IMR-90 (cell line): ENCODE results near the gene PIAS4.

Source experiments
- CEBPB ChIP-seq: IDR thresholded peaks from 2 replicates; pipeline ENCODE4 v1.6.1; 2012; ENCODE audit warnings: low read depth, low read length, improper control_type of control experiment
- CTCF ChIP-seq: conservative IDR thresholded peaks from 2 replicates; pipeline ENCODE4 v1.5.1; 2012; ENCODE audit warnings: mild to moderate bottlenecking, low read depth, low read length, improper control_type of control experiment
- MAFK ChIP-seq: IDR thresholded peaks from 2 replicates; pipeline ENCODE4 v1.6.1; 2012; ENCODE audit warnings: low read depth, low read length, improper control_type of control experiment
- MXI1 ChIP-seq: IDR thresholded peaks from 2 replicates; pipeline ENCODE4 v1.6.1; 2012; ENCODE audit warnings: low read depth, mild to moderate bottlenecking, low read length, moderate library complexity, borderline replicate concordance
- POLR2A ChIP-seq: IDR thresholded peaks from 2 replicates; pipeline ENCODE4 v1.6.1; 2012; ENCODE audit warnings: mild to moderate bottlenecking, low read depth, low read length
- RAD21 ChIP-seq: IDR thresholded peaks from 2 replicates; pipeline ENCODE4 v1.6.1; 2012; ENCODE audit warnings: low read length, improper control_type of control experiment
- RCOR1 ChIP-seq: IDR thresholded peaks from 2 replicates; pipeline ENCODE4 v1.6.1; 2012; ENCODE audit warnings: mild to moderate bottlenecking, low read length, improper control_type of control experiment; ENCODE audit not compliant: insufficient replicate concordance
- SMC3 ChIP-seq: fragments of 150-350 bp; IDR thresholded peaks from 2 replicates; pipeline ENCODE4 v1.6.1; 2016; ENCODE audit warnings: low read depth, mild to moderate bottlenecking, antibody characterized with exemption, low read length, moderate library complexity
- TF ChIP-seq, protein P1 (sequence below): fragments of 150-350 bp; IDR thresholded peaks from 2 replicates; pipeline ENCODE4 v1.6.1; 2016; ENCODE audit warnings: low read depth, mild to moderate bottlenecking, low read length, moderate library complexity, borderline replicate concordance

GRCh38 chr19:3964256-3965194 lies 43.0 kb upstream of the PIAS4 start:
- TF ChIP-seq POLR2A (no peak), CEBPB (no peak), MAFK (no peak), CTCF (no peak), SMC3 (no peak), RAD21 (no peak), RCOR1 (no peak), MXI1 (no peak)
- TF ChIP-seq, protein P1, sequence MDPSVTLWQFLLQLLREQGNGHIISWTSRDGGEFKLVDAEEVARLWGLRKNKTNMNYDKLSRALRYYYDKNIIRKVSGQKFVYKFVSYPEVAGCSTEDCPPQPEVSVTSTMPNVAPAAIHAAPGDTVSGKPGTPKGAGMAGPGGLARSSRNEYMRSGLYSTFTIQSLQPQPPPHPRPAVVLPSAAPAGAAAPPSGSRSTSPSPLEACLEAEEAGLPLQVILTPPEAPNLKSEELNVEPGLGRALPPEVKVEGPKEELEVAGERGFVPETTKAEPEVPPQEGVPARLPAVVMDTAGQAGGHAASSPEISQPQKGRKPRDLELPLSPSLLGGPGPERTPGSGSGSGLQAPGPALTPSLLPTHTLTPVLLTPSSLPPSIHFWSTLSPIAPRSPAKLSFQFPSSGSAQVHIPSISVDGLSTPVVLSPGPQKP, result no peak
